NCI-H1436 (cell line): ENCODE data around the gene SLC25A18.

Experiments
- DNase-seq: peaks from one replicate; lab custom pipeline; 2025; lab: John Stamatoyannopoulos, UW

The SLC25A18 gene

GRCh38 chr22:17570851-17571631 is 7.7 kb downstream of the SLC25A18 start:
- DNase-seq: no peak

GRCh38 chr22:17575151-17575550 is 11.9 kb downstream of the SLC25A18 start:
- no peak for DNase-seq

- no peak for DNase-seq
Measured at GRCh38 chr22:17575681-17576080, 12.4 kb downstream of the SLC25A18 start.

DNA sequence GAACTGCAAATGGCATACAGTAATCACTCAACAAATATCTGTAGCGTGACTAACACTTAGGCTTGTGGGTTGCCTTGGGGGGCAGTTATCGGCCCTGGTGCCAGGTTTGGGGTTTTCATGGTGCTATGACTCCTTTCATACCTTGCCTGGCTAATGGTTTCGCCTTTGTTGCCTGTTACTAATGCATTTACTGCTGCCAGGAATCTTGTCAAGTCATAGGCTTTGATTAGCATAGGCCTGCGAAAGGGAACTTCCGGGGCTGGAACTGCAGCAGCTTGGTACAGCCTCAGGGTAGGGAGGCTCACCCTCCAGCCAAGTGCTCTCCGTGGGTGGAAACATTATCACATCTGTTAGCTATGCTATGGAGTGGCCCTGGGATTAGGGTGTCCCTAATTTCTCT is 13.2 kb downstream of the SLC25A18 start:
- no peak for DNase-seq

DNA sequence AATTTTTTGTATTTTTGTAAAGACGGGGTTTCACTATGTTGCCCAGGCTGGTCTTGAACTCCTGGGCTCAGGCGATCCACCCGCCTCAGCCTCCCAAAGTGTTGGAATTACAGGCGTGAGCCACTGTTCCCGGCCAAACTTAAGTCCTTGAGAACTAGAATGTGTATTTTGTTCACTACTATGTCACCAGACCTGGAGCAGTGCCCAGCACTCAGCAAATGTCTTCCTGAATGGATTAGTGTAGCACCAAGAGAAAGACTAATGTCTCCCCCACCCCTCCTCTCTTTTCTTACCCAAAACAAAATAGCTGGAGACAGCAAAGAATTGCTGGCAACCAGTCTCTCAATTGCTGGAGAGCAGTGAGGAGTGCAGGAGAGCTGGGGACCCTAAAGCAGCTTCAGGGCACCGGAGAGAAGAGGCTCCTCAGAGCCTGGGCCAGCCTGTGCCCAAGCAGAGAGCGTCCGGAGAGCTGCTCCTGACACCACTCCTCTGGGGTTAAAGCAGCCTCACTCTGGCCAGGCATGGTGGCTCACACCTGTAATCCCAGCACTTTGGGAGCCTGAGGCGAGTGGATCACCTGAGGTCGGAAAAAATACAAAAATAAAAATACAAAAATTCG is 14.9 kb downstream of the SLC25A18 start:
- no peak for DNase-seq

GRCh38 chr22:17579535-17579981 is 16.3 kb downstream of the SLC25A18 start:
- DNase-seq: no peak

- no peak for DNase-seq
Measured at GRCh38 chr22:17580441-17581031, 17.2 kb downstream of the SLC25A18 start.

GRCh38 chr22:17581056-17581455 is 17.8 kb downstream of the SLC25A18 start:
- DNase-seq: no peak

- DNase-seq: no peak
Measured at GRCh38 chr22:17581631-17582030, 18.3 kb downstream of the SLC25A18 start.

GRCh38 chr22:17583151-17583550 is 19.9 kb downstream of the SLC25A18 start:
- no peak for DNase-seq

DNA sequence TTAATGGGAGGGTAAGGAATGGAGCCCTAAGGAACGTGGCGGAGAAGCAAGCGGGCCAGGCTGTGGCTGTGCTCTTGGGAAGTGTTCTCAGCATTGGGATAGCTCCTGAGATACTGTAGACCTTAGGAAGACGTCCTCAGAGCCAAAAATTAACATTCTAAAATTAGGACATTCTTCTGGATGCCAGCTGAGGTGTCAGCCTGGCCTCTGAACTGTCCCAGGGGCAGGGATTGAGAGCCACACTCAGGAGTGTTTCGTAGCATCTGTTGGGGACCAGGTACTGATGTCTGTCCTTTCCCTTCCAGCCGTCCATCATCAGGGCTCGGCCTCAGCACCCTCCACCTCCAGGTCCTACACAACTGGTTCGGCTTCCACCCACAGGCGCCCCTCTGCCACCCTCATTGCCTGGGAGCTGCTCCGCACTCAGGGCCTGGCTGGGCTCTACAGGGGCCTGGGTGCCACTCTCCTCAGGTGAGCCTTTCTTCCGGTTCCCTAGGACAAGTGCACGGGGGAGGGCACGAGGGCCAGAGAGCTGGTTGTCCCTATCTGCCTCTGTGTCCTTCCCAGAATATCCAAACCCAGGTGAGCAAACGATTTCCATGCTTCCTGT is 23.6 kb downstream of the SLC25A18 start:
- DNase-seq: no peak

DNA sequence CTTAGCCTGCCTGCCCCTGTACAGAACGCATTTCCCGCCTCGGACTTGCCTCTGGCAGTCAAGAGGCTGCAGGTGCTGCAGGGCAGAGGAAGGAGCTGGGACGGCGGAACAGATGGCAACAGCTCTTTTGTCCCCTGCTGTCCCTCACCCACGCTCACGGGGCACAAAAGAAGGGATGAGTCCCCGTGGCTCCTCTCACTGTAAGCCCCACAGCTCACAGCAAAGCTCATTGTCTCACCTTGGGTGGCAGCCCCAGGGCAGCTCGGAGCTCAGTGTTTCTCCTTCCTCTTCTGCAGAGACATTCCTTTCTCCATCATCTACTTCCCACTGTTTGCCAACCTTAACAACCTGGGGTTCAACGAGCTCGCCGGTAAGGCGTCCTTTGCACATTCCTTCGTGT is 24.3 kb downstream of the SLC25A18 start:
- DNase-seq: no peak

DNA sequence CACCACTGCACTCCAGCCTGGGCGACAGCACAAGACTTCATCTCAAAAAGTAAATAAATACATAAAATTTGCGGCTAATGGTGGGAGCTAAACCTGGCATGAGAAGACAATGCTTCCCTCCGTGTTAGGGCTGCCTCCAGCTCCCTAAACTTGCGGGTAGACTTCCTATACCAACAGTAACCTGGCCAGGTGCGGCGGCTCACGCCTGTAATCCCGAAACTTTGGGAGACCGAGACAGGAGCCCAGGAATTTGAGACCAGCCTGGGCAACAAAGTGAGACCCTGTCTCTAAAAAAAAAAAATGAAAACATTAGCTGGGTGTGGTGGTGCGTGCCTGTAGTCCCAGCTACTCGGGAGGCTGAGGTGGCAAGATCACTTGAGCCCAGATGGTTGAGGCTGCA is 25.3 kb downstream of the SLC25A18 start:
- DNase-seq: no peak

- no peak for DNase-seq
Measured at GRCh38 chr22:17589810-17590375, 26.6 kb downstream of the SLC25A18 start.

DNA sequence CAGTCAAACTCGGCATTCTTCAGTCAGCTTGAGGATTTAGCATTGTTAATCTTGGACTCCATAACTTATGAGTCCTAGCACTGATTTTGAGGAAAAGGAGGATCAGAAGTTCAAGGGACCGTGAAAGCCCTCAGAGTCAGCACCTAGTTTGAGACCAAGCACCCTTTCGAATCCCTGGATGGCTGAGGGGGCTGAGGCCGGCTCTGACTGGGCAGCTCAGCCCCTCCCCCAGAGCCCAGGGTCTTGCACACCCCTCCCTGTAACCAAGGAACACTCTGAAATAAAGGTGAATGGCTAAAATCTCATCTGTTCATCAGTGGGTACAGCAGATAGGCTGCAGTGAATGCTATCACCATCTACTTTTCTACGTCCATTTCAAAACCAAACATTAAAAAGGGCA is 27.3 kb downstream of the SLC25A18 start:
- no peak for DNase-seq

DNA sequence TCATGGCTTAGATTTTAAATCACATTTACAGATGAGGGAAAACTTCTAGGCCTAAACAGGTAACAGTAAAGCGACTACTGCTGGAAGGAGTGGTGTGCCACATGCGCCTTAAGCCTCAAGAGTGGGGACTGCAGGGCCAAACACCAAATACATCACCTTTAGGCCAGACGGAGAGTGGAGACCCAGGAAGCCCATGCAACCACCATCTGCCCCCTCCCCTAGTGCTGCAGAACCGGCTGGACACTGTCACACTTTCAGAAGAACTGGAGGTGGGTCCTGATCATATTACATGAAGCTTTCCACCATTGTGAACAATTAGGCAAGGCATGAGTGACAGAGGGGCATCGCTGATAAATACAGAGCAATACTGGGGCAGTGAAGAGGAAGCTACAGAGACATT is 28.9 kb downstream of the SLC25A18 start:
- DNase-seq: no peak

GRCh38 chr22:17596226-17596625 is 32.9 kb downstream of the SLC25A18 start:
- DNase-seq: no peak

DNA sequence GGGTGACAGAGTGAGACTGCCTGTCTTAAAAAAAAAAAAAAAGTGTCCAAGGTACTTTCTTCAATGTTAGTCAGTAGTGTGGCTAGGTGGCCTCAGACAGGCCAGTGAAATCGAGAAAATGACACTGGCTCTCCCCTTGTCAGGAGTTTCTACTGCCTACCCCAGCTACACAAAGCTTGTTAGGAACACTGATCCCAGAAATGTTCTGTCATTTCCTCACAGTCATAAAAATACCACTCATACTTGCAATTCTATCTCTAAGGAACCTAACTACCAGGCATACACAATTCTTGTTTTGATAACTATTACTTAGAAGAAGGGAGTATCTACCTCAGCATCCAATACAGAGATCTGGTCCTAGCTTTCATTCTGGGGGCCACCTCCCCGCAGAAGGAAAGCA is 33.9 kb downstream of the SLC25A18 start:
- DNase-seq: no peak

- DNase-seq: no peak
Measured at GRCh38 chr22:17598318-17598717, 35.0 kb downstream of the SLC25A18 start.

GRCh38 chr22:17601031-17601430 is 37.7 kb downstream of the SLC25A18 start:
- no peak for DNase-seq

GRCh38 chr22:17603668-17604067 is 40.4 kb downstream of the SLC25A18 start:
- DNase-seq: no peak

GRCh38 chr22:17606496-17606895 is 43.2 kb downstream of the SLC25A18 start:
- DNase-seq: no peak
